Measurements from ENCODE around the gene HECTD3. TPM values are rescaled to one million over a fixed set of nuclear protein-coding genes. Genes with fewer than 3 reads are reported as not detected.
"Not testable (repeated sequence)": the region's sequence is repeated elsewhere in the genome, so short reads cannot be mapped to it uniquely, and the experiment has no call there.

Gene HECTD3
- total RNA-seq, 1 donor from 2014 or later, result 15.9 TPM

- no peak for DNase-seq
Measured at GRCh38 chr1:44985747-44986359, 25.3 kb downstream of the HECTD3 start.

GRCh38 chr1:44977372-44977771 lies 33.8 kb downstream of the HECTD3 start:
- DNase-seq, result not testable (repeated sequence)

- DNase-seq, result no peak
Measured at GRCh38 chr1:44976252-44976651, 34.9 kb downstream of the HECTD3 start.

GRCh38 chr1:44973645-44974044 lies 37.5 kb downstream of the HECTD3 start:
- DNase-seq, result no peak

- no peak for DNase-seq
Measured at GRCh38 chr1:44970317-44970716, 40.8 kb downstream of the HECTD3 start.

GRCh38 chr1:44964396-44964795 lies 46.7 kb downstream of the HECTD3 start:
- DNase-seq, result no peak

GRCh38 chr1:44962729-44963128 lies 48.4 kb downstream of the HECTD3 start:
- DNase-seq, result no peak

GRCh38 chr1:44962022-44962421 lies 49.1 kb downstream of the HECTD3 start:
- not testable (repeated sequence) for DNase-seq

GRCh38 chr1:44957566-44957965 lies 53.6 kb downstream of the HECTD3 start:
- DNase-seq, result not testable (repeated sequence)

GRCh38 chr1:44956077-44956476 lies 55.0 kb downstream of the HECTD3 start:
- not testable (repeated sequence) for DNase-seq

Other genes starting within 250 kb of the HECTD3 start
- gene RPS8, start 235.8 kb downstream of the HECTD3 start, total RNA-seq, result 1,591 TPM
- 0.10 TPM for gene BEST4, start 223.2 kb downstream of the HECTD3 start, total RNA-seq
- gene PLK3, start 210.9 kb downstream of the HECTD3 start, total RNA-seq, result 26.1 TPM
- gene DYNLT4, start 204.0 kb downstream of the HECTD3 start, total RNA-seq, result not detected
- 3.5 TPM for gene BTBD19, start 202.8 kb downstream of the HECTD3 start, total RNA-seq
- gene PTCH2, start 168.1 kb downstream of the HECTD3 start, total RNA-seq, result 7.2 TPM
- 29.3 TPM for gene EIF2B3, start 24.7 kb downstream of the HECTD3 start, total RNA-seq
- 71.9 TPM for gene UROD, start 930 bp upstream of the HECTD3 start, total RNA-seq
- gene ZSWIM5, start 195.3 kb upstream of the HECTD3 start, total RNA-seq, result 0.79 TPM

All from skin of body (tissue), 2 donors.